H1 (cell line): Measurements from ENCODE around the gene CAMKMT. TPM values are rescaled to one million over a fixed set of nuclear protein-coding genes. Genes with fewer than 3 reads are reported as not detected.

Source experiments
- CTCF ChIA-PET: fragments of 300-600 bp; sonication (Branson Sonifier 250); formaldehyde crosslinking; loops from one replicate; lab custom pipeline; 2021; ENCODE audit not compliant: partially characterized antibody; lab: Charles Lee
- POLR2A ChIA-PET: fragments of 300-600 bp; sonication (Branson Sonifier 250); formaldehyde crosslinking; loops from one replicate; lab custom pipeline; 2021; ENCODE audit warnings: inconsistent platforms; ENCODE audit not compliant: partially characterized antibody; lab: Charles Lee
- DNase-seq, 2 experiments: peaks; one replicate each; pipeline versions ENCODE4 v3.0.0 to v3.0.0-alpha.2; 2010 to 2022; ENCODE audit warnings: low spot score in 2 of 2, low read depth in 1 of 2, mixed read lengths in 1 of 2
- FAIRE-seq: peaks from 2 replicates; lab custom pipeline; 2011; peaks lifted over from hg19 to GRCh38; lab: Jason Lieb, UNC
- H2AFZ ChIP-seq: 2 replicates; pipeline ENCODE4 v1.8.1; 2012; ENCODE audit warnings: low read length, inconsistent platforms
- H2AK5ac ChIP-seq: 2 replicates; pipeline ENCODE4 v1.6.1; 2013; ENCODE audit warnings: low read depth, low read length
- H2BK120ac ChIP-seq: replicated peaks from 2 replicates; pipeline ENCODE3; 2013; ENCODE audit warnings: low read depth, low read length, inconsistent platforms
- H2BK12ac ChIP-seq: 2 replicates; pipeline ENCODE4 v1.6.1; 2013; ENCODE audit warnings: low read depth, low read length
- H2BK15ac ChIP-seq: 2 replicates; pipeline ENCODE4 v1.6.1; 2013; ENCODE audit warnings: low read length
- H2BK20ac ChIP-seq: 2 replicates; pipeline ENCODE4 v1.6.1; 2013; ENCODE audit warnings: low read length
- H2BK5ac ChIP-seq: 2 replicates; pipeline ENCODE4 v1.6.1; 2013; ENCODE audit warnings: low read depth, low read length
- H3K14ac ChIP-seq: 2 replicates; pipeline ENCODE4 v1.6.1; 2013; ENCODE audit warnings: inconsistent platforms; ENCODE audit not compliant: insufficient read length
- H3K18ac ChIP-seq: 2 replicates; pipeline ENCODE4 v1.6.1; 2013; ENCODE audit warnings: low read length; ENCODE audit errors: extremely low read depth
- H3K23ac ChIP-seq: 2 replicates; pipeline ENCODE4 v1.6.1; 2013; ENCODE audit warnings: inconsistent platforms; ENCODE audit not compliant: insufficient read length
- H3K23me2 ChIP-seq: 2 replicates; pipeline ENCODE4 v1.6.1; 2013; ENCODE audit warnings: low read depth, low read length
- H3K27ac ChIP-seq: 2 replicates; pipeline ENCODE4 v1.6.1; 2011; ENCODE audit warnings: low read depth, low read length, inconsistent platforms
- H3K27me3 ChIP-seq, 4 experiments: replicated peaks in 1 of 4; 1 replicate in 1 of 4; 2 replicates in 3 of 4; pipeline versions ENCODE4 v1.6.1 to v1.8.1; 2011 to 2013; ENCODE audit warnings: low read length in 3 of 4, mild to moderate bottlenecking in 3 of 4, inconsistent platforms in 2 of 4, mixed read lengths in 2 of 4, moderate library complexity in 1 of 4; ENCODE audit not compliant: control insufficient read depth in 3 of 4, insufficient read depth in 3 of 4; ENCODE audit errors: extremely low read depth in 1 of 4
- H3K36me3 ChIP-seq, 4 experiments: 2 replicates each; pipeline versions ENCODE4 v1.6.1 to v1.8.1; 2011 to 2013; ENCODE audit warnings: mild to moderate bottlenecking in 4 of 4, low read length in 3 of 4, moderate library complexity in 2 of 4, control low read depth in 1 of 4, inconsistent platforms in 1 of 4; ENCODE audit not compliant: insufficient read depth in 4 of 4, control insufficient read depth in 2 of 4
- H3K4ac ChIP-seq: replicated peaks from 2 replicates; pipeline ENCODE3; 2013; ENCODE audit warnings: low read length, low read depth, mixed read lengths, inconsistent platforms; ENCODE audit not compliant: insufficient read length
- H3K4me1 ChIP-seq, 4 experiments: replicated peaks in 1 of 4; 1 replicate in 1 of 4; 2 replicates in 3 of 4; pipeline versions ENCODE4 v1.6.1 to v1.8.1; 2011 to 2013; ENCODE audit warnings: low read length in 3 of 4, inconsistent platforms in 2 of 4, mixed read lengths in 1 of 4; ENCODE audit not compliant: insufficient read depth in 4 of 4, control insufficient read depth in 3 of 4
- H3K4me2 ChIP-seq, 2 experiments: 2 replicates each; pipeline versions ENCODE4 v1.6.1 to v1.8.1; 2011 to 2013; ENCODE audit warnings: low read depth in 2 of 2, low read length in 2 of 2, control low read depth in 1 of 2, inconsistent platforms in 1 of 2, mild to moderate bottlenecking in 1 of 2; ENCODE audit not compliant: insufficient read depth in 1 of 2
- H3K4me3 ChIP-seq, 4 experiments: fragments of 200-600, 300-600 bp in 1 of 4; sonication (generic), shearing (Covaris generic), sonication (Bioruptor Twin) in 1 of 4; 2 replicates each; pipeline versions ENCODE4 v1.5.1 to v1.8.1; 2011 to 2016; ENCODE audit warnings: low read length in 4 of 4, low read depth in 3 of 4, control low read depth in 2 of 4, inconsistent platforms in 2 of 4, mild to moderate bottlenecking in 2 of 4, mixed read lengths in 1 of 4, moderate library complexity in 1 of 4; ENCODE audit not compliant: insufficient read depth in 2 of 4; ENCODE audit errors: extremely low read depth in 1 of 4
- H3K56ac ChIP-seq: replicated peaks from 2 replicates; pipeline ENCODE3; 2013; ENCODE audit warnings: low read depth, mild to moderate bottlenecking, mixed read lengths, low read length, inconsistent platforms; ENCODE audit not compliant: insufficient read length
- H3K79me1 ChIP-seq: 2 replicates; pipeline ENCODE4 v1.6.1; 2013; ENCODE audit warnings: low read depth, low read length, control low read depth
- H3K79me2 ChIP-seq, 2 experiments: 2 replicates each; pipeline versions ENCODE4 v1.6.1 to v1.8.1; 2012 to 2013; ENCODE audit warnings: low read length in 2 of 2, mild to moderate bottlenecking in 2 of 2, inconsistent platforms in 1 of 2; ENCODE audit not compliant: insufficient read depth in 2 of 2, control insufficient read depth in 1 of 2
- H3K9ac ChIP-seq, 4 experiments: replicated peaks in 1 of 4; 1 replicate in 1 of 4; 2 replicates in 3 of 4; pipeline versions ENCODE4 v1.6.1 to v1.8.1; 2011 to 2013; ENCODE audit warnings: low read depth in 3 of 4, low read length in 3 of 4, control low read depth in 2 of 4, mild to moderate bottlenecking in 2 of 4, moderate library complexity in 2 of 4, inconsistent platforms in 1 of 4; ENCODE audit errors: extremely low read depth in 1 of 4
- H3K9me3 ChIP-seq, 2 experiments: 2 replicates each; pipeline versions ENCODE4 v1.6.1 to v1.8.1; 2012 to 2013; ENCODE audit warnings: mild to moderate bottlenecking in 2 of 2, moderate library complexity in 2 of 2, control low read depth in 1 of 2, inconsistent platforms in 1 of 2, low read depth in 1 of 2, low read length in 1 of 2, mixed read lengths in 1 of 2; ENCODE audit not compliant: insufficient read depth in 2 of 2
- H4K20me1 ChIP-seq, 2 experiments: replicated peaks in 1 of 2; 2 replicates each; pipeline versions ENCODE3 to v1.8.1; 2011 to 2013; ENCODE audit warnings: inconsistent platforms in 2 of 2, low read length in 2 of 2, mild to moderate bottlenecking in 1 of 2; ENCODE audit not compliant: insufficient read depth in 2 of 2, control insufficient read depth in 1 of 2
- H4K5ac ChIP-seq: 2 replicates; pipeline ENCODE4 v1.6.1; 2013; ENCODE audit warnings: low read length, low read depth, mixed read lengths, inconsistent platforms; ENCODE audit not compliant: insufficient read length
- H4K8ac ChIP-seq: 2 replicates; pipeline ENCODE4 v1.8.0; 2013; ENCODE audit warnings: mild to moderate bottlenecking, moderate library complexity, low read length, inconsistent platforms; ENCODE audit not compliant: insufficient read depth; ENCODE audit errors: extremely low read depth
- H4K91ac ChIP-seq: replicated peaks from 2 replicates; pipeline ENCODE3; 2013; ENCODE audit warnings: low read length, mixed read lengths, inconsistent platforms; ENCODE audit not compliant: insufficient read length
- PHF8 ChIP-seq: fragments of 200-600 bp; sonication (generic); conservative IDR thresholded peaks from 2 replicates; pipeline ENCODE4 v1.7.1; 2012; ENCODE audit warnings: low read depth, mild to moderate bottlenecking, inconsistent platforms, low read length, moderate library complexity
- WGBS, 2 experiments: shearing (Covaris generic) in 1 of 2; methylation state at CpG; one replicate each; pipeline versions ENCODE4 v1.1.6 to v1.1.7; 2013 to 2015; ENCODE audit warnings: low lambda C conversion rate in 2 of 2, mixed read lengths in 2 of 2, inconsistent platforms in 1 of 2, low coverage in 1 of 2, missing lambda C conversion rate in 1 of 2; ENCODE audit not compliant: insufficient replicate concordance in 2 of 2, insufficient coverage in 1 of 2, insufficient read length in 1 of 2; ENCODE audit errors: extremely low coverage in 1 of 2, missing lambda C conversion rate in 1 of 2; 5-methylcytosine and 5-hydroxymethylcytosine counted together
- polyA plus RNA-seq, 7 experiments: library from polyadenylated mRNA; depleted of rRNA in 3 of 7; stranded (reverse) in 5 of 7; unstranded in 2 of 7; fragments of >200 nt in 5 of 7; fragments of 200-250 nt in 2 of 7; gene quantifications; 1 replicate in 5 of 7; 2 replicates in 1 of 7; 4 replicates in 1 of 7; pipeline versions ENCODE4 v1.2.1 to v1.2.3, GENCODE V29; 2011 to 2013; ENCODE audit warnings: missing spikeins in 2 of 7, mixed read lengths in 2 of 7
- total RNA-seq: library from RNA; stranded (reverse); fragmentation: NEBNext Ultra II Directional; extraction: Animal tissue kit (Norgen Biotek cat#: 25700); gene quantifications from 2 replicates; pipeline ENCODE4 v1.2.1, GENCODE V29; 2021

CAMKMT gene
- total and polyA plus RNA-seq, 2 of the 8 experiments (the other 6 are each of a cell fraction or from before 2014, with no cell fraction given): 14.7 to 22.4 TPM

GRCh38 chr2:44526352-44526751 lies 164.6 kb downstream of the CAMKMT start:
- no peak overlapping the region for H4K5ac ChIP-seq
- ChIA-PET POLR2A (no interaction called here), CTCF (interaction anchor here (1.1 to 1.3 kb wide), 2 partner anchors 49 to 472 kb away, joined by 4 to 7 read pairs; no protein-coding TSS in a partner anchor)
- H4K20me1 ChIP-seq: no peaks in the 10 kb centered on the region
- no peak overlapping the region for H3K18ac ChIP-seq
- no peak overlapping the region for H3K27ac ChIP-seq
- H2BK120ac ChIP-seq: no peak overlapping the region
- no peak overlapping the region for H2AK5ac ChIP-seq
- peaks cover 8 to 10% of the 10 kb centered on the region in 2 experiments; a peak in 3 of 4 replicates for H3K9me3 ChIP-seq
- no peak overlapping the region for H3K4ac ChIP-seq
- no peak overlapping the region for H3K56ac ChIP-seq
- H2BK20ac ChIP-seq: no peak overlapping the region
- no peak overlapping the region for H3K4me3 ChIP-seq
- no peak overlapping the region for H3K23ac ChIP-seq
- H4K91ac ChIP-seq: no peak overlapping the region
- no peak overlapping the region for H2AFZ ChIP-seq
- H3K9ac ChIP-seq: no peak overlapping the region
- no peaks in the 10 kb centered on the region for H3K79me2 ChIP-seq
- no peak for TF ChIP-seq PHF8
- H2BK15ac ChIP-seq: no peak overlapping the region
- H2BK5ac ChIP-seq: no peak overlapping the region; the same call in 1 of the 2 replicates
- H3K23me2 ChIP-seq: no peaks in the 10 kb centered on the region
- no peaks in the 10 kb centered on the region for H3K4me1 ChIP-seq
- 87% methylated on average over 4 of the region's 4 CpGs; no CpG with 5 or more reads in 1 of the 2 experiments for WGBS, 2 experiments
- H4K8ac ChIP-seq: no peak overlapping the region
- H3K14ac ChIP-seq: no peak overlapping the region
- no peak for FAIRE-seq
- no peaks in the 10 kb centered on the region for H3K79me1 ChIP-seq
- H3K36me3 ChIP-seq: 0 out of 8 replicates have a peak, but pooled peaks cover 0 to 3% (median 0%) of the 10 kb centered on the region in 4 experiments
- H2BK12ac ChIP-seq: no peak overlapping the region
- H3K27me3 ChIP-seq: no peaks in the 10 kb centered on the region
- no peak for DNase-seq
- H3K4me2 ChIP-seq: no peak overlapping the region
